HG03139 (cell line): ENCODE results near the gene SH3BP2.
A peak's percentile ranks its signal among the peaks of the same experiment; 100 is the strongest.

ENCODE experiments used
- ATAC-seq: cut with Tn5 transposase; IDR thresholded peaks from one replicate; pipeline ENCODE4 v1.9.1; 2021; ENCODE audit not compliant: unreplicated experiment

The SH3BP2 gene

GRCh38 chr4:2790583-2791517 lies 2.0 kb upstream of the SH3BP2 start:
- ATAC-seq: no peak

- ATAC-seq: no peak
These were observed 1.1 kb upstream of the SH3BP2 start for GRCh38 chr4:2791518-2792395.

GRCh38 chr4:2792396-2792710 lies 532 bp upstream of the SH3BP2 start:
- ATAC-seq: no peak

GRCh38 chr4:2793586-2794485 lies 951 bp downstream of the SH3BP2 start:
- ATAC-seq: no peak

GRCh38 chr4:2794486-2795299 lies 1.8 kb downstream of the SH3BP2 start:
- no peak for ATAC-seq

- ATAC-seq: no peak
These were observed 2.5 kb downstream of the SH3BP2 start for GRCh38 chr4:2795300-2795892.

- no peak for ATAC-seq
These were observed 3.3 kb downstream of the SH3BP2 start for GRCh38 chr4:2795893-2796848.

GRCh38 chr4:2796849-2797544 lies 4.1 kb downstream of the SH3BP2 start:
- ATAC-seq: no peak

- no peak for ATAC-seq
These were observed 4.8 kb downstream of the SH3BP2 start for GRCh38 chr4:2797545-2798305.

GRCh38 chr4:2798399-2799223 lies 5.7 kb downstream of the SH3BP2 start:
- ATAC-seq: no peak

GRCh38 chr4:2799224-2799911 lies 6.5 kb downstream of the SH3BP2 start:
- no peak for ATAC-seq

GRCh38 chr4:2799971-2800690 lies 7.2 kb downstream of the SH3BP2 start:
- no peak for ATAC-seq

- peak; percentile 42 for ATAC-seq
These were observed 8.1 kb downstream of the SH3BP2 start for GRCh38 chr4:2800691-2801596.
